Measurements from ENCODE around the gene EHHADH. TPM values are rescaled to one million over a fixed set of nuclear protein-coding genes. Genes with fewer than 3 reads are reported as not detected.

EHHADH gene
- total RNA-seq (2016; rRNA removed; fragmentation: Illumina TruSeq; extraction: Trizol): 38.9 and 59.1 TPM in 2 replicates
- total RNA-seq (2016; cell fraction: cytosol; rRNA removed; fragmentation: Illumina TruSeq; extraction: Trizol; ENCODE audit: low read depth): 3.7 and 5.5 TPM in 2 replicates
- total RNA-seq (2016; cell fraction: insoluble cytoplasmic fraction; rRNA removed; fragmentation: Illumina TruSeq; extraction: Trizol): 40.5 and 57.0 TPM in 2 replicates
- total RNA-seq (2016; cell fraction: membrane; rRNA removed; fragmentation: Illumina TruSeq; extraction: Trizol): 9.7 and 12.0 TPM in 2 replicates
- total RNA-seq (2016; cell fraction: nucleus; rRNA removed; fragmentation: Illumina TruSeq; extraction: Trizol): 34.2 and 38.8 TPM in 2 replicates
- polyA plus RNA-seq (2011; rRNA removed): 14.1 and 14.5 TPM in 2 replicates
- polyA plus RNA-seq (2011; cell fraction: cytosol; rRNA removed): 10.6 and 13.3 TPM in 2 replicates
- 3.9 and 6.8 TPM in 2 replicates for polyA plus RNA-seq (2011; cell fraction: nucleus; rRNA removed)
- polyA plus RNA-seq (2012): 17.8 and 33.4 TPM in 2 replicates
- 1.9 and 2.0 TPM in 2 replicates for polyA plus RNA-seq (2016; cell fraction: cytosol; fragmentation: Illumina TruSeq; extraction: Trizol; ENCODE audit: low read depth)
- polyA plus RNA-seq (2016; cell fraction: insoluble cytoplasmic fraction; fragmentation: Illumina TruSeq; extraction: Trizol; ENCODE audit: low read depth): 46.6 and 47.5 TPM in 2 replicates
- polyA plus RNA-seq (2016; cell fraction: membrane; fragmentation: Illumina TruSeq; extraction: Trizol; ENCODE audit: low read depth): 4.9 and 6.1 TPM in 2 replicates
- 22.4 and 23.4 TPM in 2 replicates for polyA plus RNA-seq (2016; cell fraction: nucleus; fragmentation: Illumina TruSeq; extraction: Trizol; ENCODE audit: insufficient read depth, low read depth)
- polyA minus RNA-seq (2011; rRNA and poly(A)+ RNA removed; ENCODE audit: low replicate concordance): 5.1 and 33.8 TPM in 2 replicates
- 25.6 and 27.5 TPM in 2 replicates for polyA minus RNA-seq (2011; cell fraction: cytosol; rRNA and poly(A)+ RNA removed)
- 51.2 and 66.1 TPM in 2 replicates for polyA minus RNA-seq (2011; cell fraction: nucleus; rRNA and poly(A)+ RNA removed)
- percentile 88 among the genes with signal in this experiment for Bru-seq, nascent RNA
- percentile 75 among the genes with signal in this experiment for BruChase-seq, experiment 1, labeled RNA remaining after a 6-hour chase
- BruChase-seq, experiment 2, labeled RNA remaining after a 2-hour chase: percentile 77 among the genes with signal in this experiment
- long read RNA-seq, experiment 1, transcript EHHADH-201 (7 exons, 3,850 nt): major isoform, 7 of 14 reads
- long read RNA-seq, experiment 1, partial matches to known transcripts: 2 of 14 reads
- long read RNA-seq, experiment 1, other reads (novel, unspliced or antisense): 5 of 14 reads
- long read RNA-seq, experiment 2, partial matches to known transcripts: 1 of 23 reads
- long read RNA-seq, experiment 2, other reads (novel, unspliced or antisense): 20 of 23 reads

- CTCF ChIA-PET (ENCODE audit: low intra/inter-chr PET ratio, low total read pairs): no interaction called here
- no peaks in the 10 kb centered on the region for H4K20me1 ChIP-seq (ENCODE audit: insufficient read depth, low read length)
- in situ Hi-C loops (cut with HindIII; ENCODE audit: extremely low pct_ligation_motif_present, low pct_unique_long_range_greater_than_20kb): no loop called here
- peak within 1 kb of the TSS; percentile 98 for H3K9ac ChIP-seq (ENCODE audit: insufficient read depth, low read depth, low read length)
- peaks cover 30% of the 10 kb centered on the region for H3K79me2 ChIP-seq (ENCODE audit: insufficient read depth, low read length)
- H3K36me3 ChIP-seq (replicated peaks in 1 of 2; ENCODE audit: control insufficient read depth in 1 of 2, insufficient read depth in 2 of 2, low read length in 2 of 2): no peaks in the 10 kb centered on the region
- peak within 1 kb of the TSS; percentile 99 for H2AFZ ChIP-seq (ENCODE audit: low read length)
- peak within 1 kb of the TSS; percentile 99 for H3K27ac ChIP-seq (ENCODE audit: extremely low read length, insufficient read depth, low read length)
- FAIRE-seq: peak; percentile 61
- POLR2A ChIA-PET: interaction anchor here (0.6 to 1.5 kb wide), 4 partner anchors 9 to 55 kb away, joined by 3 to 4 read pairs (median 3); no protein-coding TSS in a partner anchor
- H3K9me3 ChIP-seq (ENCODE audit: low read length): no peaks in the 10 kb centered on the region
- peaks cover 0 to 2% of the 10 kb centered on the region in 2 experiments; a peak in 2 of 5 replicates for H3K27me3 ChIP-seq (ENCODE audit: control insufficient read depth in 1 of 2, insufficient read depth in 2 of 2, low read length in 2 of 2)
- peaks cover 51% of the 10 kb centered on the region for H3K4me1 ChIP-seq (ENCODE audit: insufficient read depth, low read length)
- WGBS (ENCODE audit: low lambda C conversion rate): 1% methylated on average over 18 of the region's 53 CpGs
- DNase-seq (ENCODE audit: low spot score): peak; percentile 64
- BruUV-seq (replicated peaks): TSS peak; percentile 63
- peak within 1 kb of the TSS; percentile 89 for H3K4me2 ChIP-seq (ENCODE audit: low read depth, low read length)
- ATAC-seq: peak; percentile 99
- intact Hi-C loops (cut with micrococcal nuclease; ENCODE audit: unreplicated experiment): loop anchor here (2.0 kb wide), 1 partner anchor 27 kb away; no protein-coding TSS in a partner anchor
- H3K4me3 ChIP-seq (replicated peaks in 1 of 3; ENCODE audit: insufficient read depth in 1 of 3, low read depth in 2 of 3, low read length in 3 of 3): peak within 1 kb of the TSS; percentile 94 to 98 (median 97)
- TF ChIP-seq MIXL1 (CRISPR knock-in tag; IDR thresholded peaks at IDR 0.05): peak; percentile 70
- peak; percentile 50; the same call in 1 of the 2 replicates for TF ChIP-seq ZBTB38 (CRISPR knock-in tag; IDR thresholded peaks at IDR 0.05)
- TF ChIP-seq KDM1A (CRISPR knock-in tag; IDR thresholded peaks at IDR 0.05): no peak
- TF ChIP-seq ZNF224 (CRISPR knock-in tag; IDR thresholded peaks at IDR 0.05): 0 out of 2 replicates have a peak, but pooled peaks have one; percentile 69
- TF ChIP-seq ZSCAN22 (CRISPR knock-in tag; IDR thresholded peaks at IDR 0.05): 0 out of 2 replicates have a peak, but pooled peaks have one; percentile 33
- TF ChIP-seq, protein P1, sequence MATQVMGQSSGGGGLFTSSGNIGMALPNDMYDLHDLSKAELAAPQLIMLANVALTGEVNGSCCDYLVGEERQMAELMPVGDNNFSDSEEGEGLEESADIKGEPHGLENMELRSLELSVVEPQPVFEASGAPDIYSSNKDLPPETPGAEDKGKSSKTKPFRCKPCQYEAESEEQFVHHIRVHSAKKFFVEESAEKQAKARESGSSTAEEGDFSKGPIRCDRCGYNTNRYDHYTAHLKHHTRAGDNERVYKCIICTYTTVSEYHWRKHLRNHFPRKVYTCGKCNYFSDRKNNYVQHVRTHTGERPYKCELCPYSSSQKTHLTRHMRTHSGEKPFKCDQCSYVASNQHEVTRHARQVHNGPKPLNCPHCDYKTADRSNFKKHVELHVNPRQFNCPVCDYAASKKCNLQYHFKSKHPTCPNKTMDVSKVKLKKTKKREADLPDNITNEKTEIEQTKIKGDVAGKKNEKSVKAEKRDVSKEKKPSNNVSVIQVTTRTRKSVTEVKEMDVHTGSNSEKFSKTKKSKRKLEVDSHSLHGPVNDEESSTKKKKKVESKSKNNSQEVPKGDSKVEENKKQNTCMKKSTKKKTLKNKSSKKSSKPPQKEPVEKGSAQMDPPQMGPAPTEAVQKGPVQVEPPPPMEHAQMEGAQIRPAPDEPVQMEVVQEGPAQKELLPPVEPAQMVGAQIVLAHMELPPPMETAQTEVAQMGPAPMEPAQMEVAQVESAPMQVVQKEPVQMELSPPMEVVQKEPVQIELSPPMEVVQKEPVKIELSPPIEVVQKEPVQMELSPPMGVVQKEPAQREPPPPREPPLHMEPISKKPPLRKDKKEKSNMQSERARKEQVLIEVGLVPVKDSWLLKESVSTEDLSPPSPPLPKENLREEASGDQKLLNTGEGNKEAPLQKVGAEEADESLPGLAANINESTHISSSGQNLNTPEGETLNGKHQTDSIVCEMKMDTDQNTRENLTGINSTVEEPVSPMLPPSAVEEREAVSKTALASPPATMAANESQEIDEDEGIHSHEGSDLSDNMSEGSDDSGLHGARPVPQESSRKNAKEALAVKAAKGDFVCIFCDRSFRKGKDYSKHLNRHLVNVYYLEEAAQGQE (IDR thresholded peaks at IDR 0.05; ENCODE audit: borderline replicate concordance in 1 of 2, low read depth in 1 of 2, low read length in 2 of 2): peak in 1 of 2 experiments; percentile 70; a peak in 1 of 4 replicates
- TF ChIP-seq, protein P2, sequence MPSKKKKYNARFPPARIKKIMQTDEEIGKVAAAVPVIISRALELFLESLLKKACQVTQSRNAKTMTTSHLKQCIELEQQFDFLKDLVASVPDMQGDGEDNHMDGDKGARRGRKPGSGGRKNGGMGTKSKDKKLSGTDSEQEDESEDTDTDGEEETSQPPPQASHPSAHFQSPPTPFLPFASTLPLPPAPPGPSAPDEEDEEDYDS (CRISPR knock-in tag; IDR thresholded peaks at IDR 0.05): peak; percentile 96
- TF ChIP-seq TP53 (CRISPR knock-in tag; conservative IDR thresholded peaks at IDR 0.05): no peak
- 0 out of 2 replicates have a peak, but pooled peaks have one; percentile 49 for TF ChIP-seq ZNF317 (CRISPR knock-in tag; IDR thresholded peaks at IDR 0.05)
- 0 out of 2 replicates have a peak, but pooled peaks have one; percentile 47 for TF ChIP-seq RFXANK (CRISPR knock-in tag; IDR thresholded peaks at IDR 0.05)
- no peak for TF ChIP-seq CENPT (CRISPR knock-in tag; IDR thresholded peaks at IDR 0.05; ENCODE audit: low read depth)
- no peak for TF ChIP-seq PLRG1 (conservative IDR thresholded peaks at IDR 0.05)
- TF ChIP-seq ZNF230 (CRISPR knock-in tag; IDR thresholded peaks at IDR 0.05): peak; percentile 71; the same call in 1 of the 2 replicates
- TF ChIP-seq MED1 (CRISPR knock-in tag; IDR thresholded peaks at IDR 0.05): peak; percentile 33; the same call in 1 of the 2 replicates
These were observed at the start of gene EHHADH for GRCh38 chr3:185253645-185254410. TSS of gene EHHADH (minus strand) at chr3:185254049. CDS start at chr3:185254022, 27 bp downstream.
